ES-I3 (cell line): ENCODE measurements around the gene IGFN1.

Source experiments
- H3K36me3 ChIP-seq: 2 replicates; pipeline ENCODE4 v1.6.1; 2013; ENCODE audit warnings: mild to moderate bottlenecking, low read length, control low read depth, moderate library complexity; ENCODE audit not compliant: insufficient read depth
- H3K4me1 ChIP-seq: 2 replicates; pipeline ENCODE4 v1.6.1; 2013; ENCODE audit warnings: mild to moderate bottlenecking, control low read depth, low read length; ENCODE audit not compliant: insufficient read depth
- H3K9ac ChIP-seq: 2 replicates; pipeline ENCODE4 v1.6.1; 2013; ENCODE audit warnings: low read depth, mild to moderate bottlenecking, low read length, moderate library complexity
- H3K9me3 ChIP-seq: 2 replicates; pipeline ENCODE4 v1.6.1; 2013; ENCODE audit warnings: mild to moderate bottlenecking, low read length, moderate library complexity; ENCODE audit not compliant: control insufficient read depth, insufficient read depth

The IGFN1 gene

DNA sequence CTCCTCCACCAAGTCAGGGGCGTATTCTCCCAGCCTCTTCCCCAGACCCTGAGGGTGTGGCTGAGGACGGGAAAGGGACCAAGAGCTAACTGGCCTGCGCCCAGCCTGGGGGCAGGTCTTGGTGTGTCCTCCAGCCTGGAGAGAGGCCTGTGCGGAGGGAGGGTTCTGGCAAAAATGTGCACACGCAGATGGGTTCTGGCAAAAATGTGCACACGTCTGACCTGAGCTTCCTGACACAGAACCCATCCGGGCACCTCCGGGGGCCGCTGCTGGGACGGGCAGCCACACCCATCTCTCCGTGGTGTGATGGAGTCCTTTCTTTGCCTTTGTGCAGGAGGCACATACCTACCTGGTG is 69.6 kb downstream of the IGFN1 start:
- Histone ChIP-seq H3K9me3 (no peaks in the 10 kb centered on the region), H3K9ac (peak overlapping the region; percentile 52), H3K36me3 (no peaks in the 10 kb centered on the region), H3K4me1 (peaks cover 3% of the 10 kb centered on the region; the same call in 1 of the 2 replicates)

DNA sequence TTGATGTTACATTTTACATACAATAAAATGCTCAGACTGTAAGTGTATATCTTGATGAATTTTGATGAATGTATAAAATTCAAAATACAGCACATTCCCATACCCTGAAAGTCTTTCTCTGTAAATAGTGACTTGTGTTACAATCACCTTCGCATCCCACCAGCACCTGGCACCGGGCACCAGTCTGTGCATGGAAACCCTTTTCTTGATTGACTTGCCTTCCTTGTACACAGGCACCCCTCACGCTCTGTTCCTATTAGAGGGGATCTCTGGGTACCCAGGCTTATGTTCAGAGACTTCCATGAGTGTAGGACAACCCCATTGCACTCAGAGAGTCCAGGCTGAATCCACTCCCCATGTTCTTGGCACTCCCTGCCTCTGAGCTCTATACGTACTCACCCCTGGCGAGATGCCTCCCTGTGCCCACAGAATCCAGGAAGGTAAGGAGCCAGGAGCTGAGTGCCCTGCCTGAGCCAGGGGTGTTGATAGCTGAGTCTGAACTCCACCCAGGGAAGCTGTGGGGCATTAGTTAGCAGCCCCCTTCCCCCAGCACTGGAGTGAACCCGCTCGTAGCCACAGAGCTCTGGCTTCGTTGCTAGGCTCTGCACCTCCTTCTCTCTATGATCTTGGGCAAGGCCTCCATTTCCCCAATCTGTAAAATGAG is 70.2 kb downstream of the IGFN1 start:
- Histone ChIP-seq H3K4me1 (peaks cover 3% of the 10 kb centered on the region; the same call in 1 of the 2 replicates), H3K36me3 (no peaks in the 10 kb centered on the region), H3K9ac (no peak overlapping the region), H3K9me3 (no peaks in the 10 kb centered on the region)

DNA sequence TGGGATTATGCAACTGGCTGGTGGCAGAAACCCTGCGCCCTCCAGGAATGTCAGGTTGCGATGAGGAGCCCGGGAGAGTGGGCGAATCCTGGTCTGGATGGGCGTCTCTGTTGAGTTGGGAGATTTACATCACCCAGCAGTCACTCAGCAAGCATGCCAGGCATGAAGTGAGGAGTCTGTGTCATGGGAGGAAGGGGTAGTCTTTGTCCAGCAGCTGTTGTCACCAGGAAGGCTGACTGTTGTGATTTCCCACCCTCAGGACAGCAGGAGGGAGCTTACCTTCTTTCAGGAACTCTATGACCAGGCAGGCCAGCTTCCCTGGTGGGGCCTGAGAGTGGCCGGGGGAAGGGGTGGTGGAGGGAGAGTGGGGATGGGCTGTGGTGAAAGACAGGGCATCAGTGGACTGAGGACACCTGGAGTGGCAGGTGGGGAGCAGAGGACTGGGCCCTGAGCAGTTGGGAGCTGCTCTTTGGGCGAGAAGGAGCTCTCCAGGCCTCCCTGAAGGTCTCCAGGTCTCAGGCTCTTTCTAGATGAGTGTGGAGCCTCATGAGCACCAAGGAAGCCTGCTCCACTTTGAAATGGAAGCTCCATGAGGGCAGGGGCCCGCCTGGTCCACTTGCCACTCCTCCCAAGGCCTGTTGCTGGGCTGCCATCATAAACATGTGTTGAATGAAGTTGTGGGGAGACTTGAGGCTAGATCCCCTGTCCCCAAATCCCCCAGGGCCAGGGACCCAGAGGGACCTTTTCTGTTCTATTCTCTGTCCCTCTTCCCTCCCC is 71.3 kb downstream of the IGFN1 start:
- Histone ChIP-seq H3K4me1 (peaks cover 3% of the 10 kb centered on the region; the same call in 1 of the 2 replicates), H3K36me3 (no peaks in the 10 kb centered on the region), H3K9ac (no peak overlapping the region), H3K9me3 (no peaks in the 10 kb centered on the region)

DNA sequence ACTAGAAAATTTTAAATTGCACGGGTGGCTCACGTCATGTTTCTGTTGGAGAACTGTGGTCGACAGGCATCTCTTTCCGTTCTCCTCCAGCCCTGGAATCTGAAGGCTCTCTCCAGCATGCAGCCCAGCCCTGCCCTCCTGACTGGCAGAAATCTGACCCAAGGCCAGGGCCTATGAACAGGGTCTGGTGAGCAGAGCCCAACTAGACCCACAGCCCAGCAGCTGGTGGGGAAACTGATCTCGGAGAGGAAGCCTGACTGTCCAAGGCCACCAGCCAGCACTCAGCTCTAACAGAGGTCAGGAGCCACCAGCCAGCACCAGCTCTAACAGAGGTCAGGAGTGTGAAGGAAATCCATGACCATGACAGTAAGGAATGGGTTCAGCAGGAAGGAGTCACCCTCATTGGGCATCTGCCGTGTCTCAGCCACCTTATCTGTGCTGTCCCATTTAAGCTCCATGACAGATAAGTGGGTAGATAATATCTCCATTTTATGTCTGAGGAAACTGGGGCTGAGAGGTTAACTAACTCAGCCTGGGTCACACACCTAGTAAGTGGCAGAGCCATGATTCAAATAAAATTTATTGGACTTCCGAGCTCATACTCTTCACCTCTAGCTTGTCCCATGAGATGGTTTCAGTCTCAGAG is 72.5 kb downstream of the IGFN1 start:
- Histone ChIP-seq H3K4me1 (peaks cover 3% of the 10 kb centered on the region; the same call in 1 of the 2 replicates), H3K9me3 (no peaks in the 10 kb centered on the region), H3K9ac (no peak overlapping the region), H3K36me3 (no peaks in the 10 kb centered on the region)

DNA sequence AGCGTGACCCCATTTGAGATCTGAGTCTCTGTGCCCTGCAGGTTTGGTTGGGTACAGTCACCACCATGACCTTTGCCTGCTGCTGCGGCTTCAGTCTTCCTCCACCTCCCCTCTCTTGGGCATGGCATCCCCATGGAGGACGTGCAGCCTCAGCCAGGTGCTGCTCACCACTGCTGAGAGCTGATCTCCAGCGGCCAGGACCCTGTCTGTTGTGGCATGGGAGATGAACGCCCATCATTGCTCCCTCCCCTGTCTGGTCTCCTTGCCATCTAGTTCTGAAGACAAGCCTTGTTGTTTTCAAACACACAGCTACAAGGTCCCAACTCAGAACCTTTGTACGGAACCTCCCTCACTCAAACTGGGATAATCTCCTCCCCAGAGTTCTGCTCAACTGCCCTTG is 73.4 kb downstream of the IGFN1 start:
- H3K9me3 ChIP-seq, result no peaks in the 10 kb centered on the region
- no peaks in the 10 kb centered on the region for H3K36me3 ChIP-seq
- H3K4me1 ChIP-seq, result peaks cover 3% of the 10 kb centered on the region; the same call in 1 of the 2 replicates
- no peak overlapping the region for H3K9ac ChIP-seq

DNA sequence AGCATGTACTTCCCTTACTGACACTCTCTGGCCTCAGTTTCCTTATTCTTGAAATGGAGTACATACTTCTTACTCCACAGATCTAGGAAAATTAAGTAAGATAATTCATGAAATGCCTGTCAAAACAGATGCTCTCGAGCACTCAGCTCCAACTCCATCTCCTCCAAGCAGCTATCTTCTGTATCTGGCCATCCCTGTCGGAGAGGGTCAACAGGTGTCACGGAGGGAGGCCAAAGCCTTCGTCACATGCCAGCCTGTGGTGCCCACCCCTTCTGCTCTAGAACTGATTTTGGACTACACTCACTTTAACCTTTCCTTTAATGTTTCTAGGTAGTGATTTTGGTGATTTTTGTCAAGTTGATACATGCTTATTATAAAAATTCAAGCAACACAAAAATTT is 73.9 kb downstream of the IGFN1 start:
- Histone ChIP-seq H3K4me1 (peaks cover 3% of the 10 kb centered on the region; the same call in 1 of the 2 replicates), H3K36me3 (no peaks in the 10 kb centered on the region), H3K9me3 (no peaks in the 10 kb centered on the region), H3K9ac (no peak overlapping the region)

DNA sequence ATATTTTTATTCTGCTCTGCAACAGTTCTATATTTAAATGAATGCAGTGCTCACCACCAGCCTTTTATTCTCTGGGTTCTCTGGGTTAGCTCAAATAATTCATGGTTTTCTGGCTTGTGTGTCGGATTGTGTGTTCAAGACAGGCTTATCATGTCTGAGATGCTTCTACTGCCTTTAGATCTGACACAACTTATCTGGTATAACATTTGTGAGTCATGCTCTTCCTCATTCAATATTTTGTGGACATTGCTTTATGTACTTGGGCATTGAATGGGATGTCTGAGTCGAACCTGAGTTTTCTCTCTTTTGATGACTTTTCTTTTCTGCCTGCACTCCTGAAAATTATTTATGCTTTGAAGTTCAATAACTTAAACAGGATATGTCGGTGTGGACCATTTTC is 75.1 kb downstream of the IGFN1 start:
- H3K9ac ChIP-seq, result no peak overlapping the region
- no peaks in the 10 kb centered on the region for H3K9me3 ChIP-seq
- no peaks in the 10 kb centered on the region for H3K36me3 ChIP-seq
- H3K4me1 ChIP-seq, result no peaks in the 10 kb centered on the region

DNA sequence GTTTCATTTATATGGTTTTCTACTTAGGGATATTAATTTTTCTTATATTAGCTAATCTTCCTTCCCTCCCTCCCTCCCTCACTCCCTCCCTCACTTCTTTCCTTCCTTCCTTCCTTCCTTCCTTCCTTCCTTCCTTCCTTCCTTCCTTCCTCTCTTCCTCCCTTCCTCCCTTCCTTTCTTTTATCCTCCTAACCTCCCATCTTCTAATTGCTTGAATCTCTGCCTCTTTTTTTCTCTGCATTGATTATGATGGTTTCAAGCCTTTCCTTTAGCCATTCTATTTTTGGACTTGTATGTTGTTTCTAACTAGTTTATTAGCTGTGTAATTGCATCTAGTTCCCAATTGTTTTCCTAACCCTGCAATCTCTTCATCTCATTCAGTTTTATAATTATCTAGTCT is 75.7 kb downstream of the IGFN1 start:
- H3K9me3 ChIP-seq, result no peaks in the 10 kb centered on the region
- no peaks in the 10 kb centered on the region for H3K4me1 ChIP-seq
- H3K9ac ChIP-seq, result no peak overlapping the region
- no peaks in the 10 kb centered on the region for H3K36me3 ChIP-seq

DNA sequence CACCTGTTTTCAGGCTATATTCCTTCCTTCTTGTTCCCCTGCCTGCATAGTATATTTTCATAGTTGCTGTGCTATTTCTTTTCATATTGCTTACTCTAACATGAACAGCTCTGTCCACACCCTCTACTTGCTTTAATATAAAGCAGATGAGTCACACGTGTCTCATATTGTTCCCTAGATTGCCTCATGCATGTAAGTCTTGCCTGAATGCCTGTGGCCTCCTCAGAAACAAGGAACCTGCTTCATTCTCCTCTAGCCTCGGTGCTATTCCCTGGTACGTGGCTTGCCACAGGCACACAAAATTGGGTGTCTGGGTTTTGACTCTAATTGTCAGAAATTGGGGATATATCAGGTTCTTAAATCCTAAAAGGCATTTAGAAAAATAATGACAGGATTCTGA is 76.2 kb downstream of the IGFN1 start:
- Histone ChIP-seq H3K9me3 (no peaks in the 10 kb centered on the region), H3K4me1 (no peaks in the 10 kb centered on the region), H3K36me3 (no peaks in the 10 kb centered on the region), H3K9ac (no peak overlapping the region)

DNA sequence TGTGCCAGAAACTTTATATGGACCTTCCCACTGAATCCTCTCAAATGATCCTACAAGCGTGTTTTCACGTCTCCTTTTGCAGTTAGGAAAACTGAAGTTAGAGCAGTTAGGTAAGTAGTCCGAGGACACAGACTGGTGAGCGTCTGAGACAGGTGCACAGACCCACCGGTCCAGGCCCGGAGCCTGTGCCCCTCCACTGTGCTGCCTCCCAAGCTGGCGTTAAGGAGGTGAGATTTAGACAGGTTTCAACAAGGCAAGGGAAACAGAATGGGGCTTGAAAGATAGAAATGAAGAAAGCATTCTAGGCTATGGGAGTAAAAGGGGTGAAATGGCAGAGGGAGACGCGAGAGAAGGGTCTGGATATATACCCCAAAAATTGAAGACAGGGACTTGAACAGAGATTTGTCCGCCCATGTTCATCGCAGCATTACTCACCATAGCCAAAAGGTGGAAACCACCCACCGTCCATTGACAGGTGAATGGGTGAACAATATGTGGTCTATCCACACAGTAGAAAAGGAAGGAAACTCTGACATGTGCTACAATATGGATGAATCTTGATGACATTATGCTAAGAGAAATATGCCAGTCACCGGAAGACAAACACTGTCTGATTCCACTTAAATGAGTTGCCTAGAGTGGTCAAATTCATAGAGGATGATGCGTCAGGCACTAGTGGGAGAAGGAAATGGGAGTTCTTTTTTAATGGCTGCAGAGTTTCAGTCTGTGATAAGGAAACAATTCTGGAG is 77.0 kb downstream of the IGFN1 start:
- Histone ChIP-seq H3K9me3 (no peaks in the 10 kb centered on the region), H3K4me1 (peaks cover 3% of the 10 kb centered on the region), H3K36me3 (no peaks in the 10 kb centered on the region), H3K9ac (no peak overlapping the region)

DNA sequence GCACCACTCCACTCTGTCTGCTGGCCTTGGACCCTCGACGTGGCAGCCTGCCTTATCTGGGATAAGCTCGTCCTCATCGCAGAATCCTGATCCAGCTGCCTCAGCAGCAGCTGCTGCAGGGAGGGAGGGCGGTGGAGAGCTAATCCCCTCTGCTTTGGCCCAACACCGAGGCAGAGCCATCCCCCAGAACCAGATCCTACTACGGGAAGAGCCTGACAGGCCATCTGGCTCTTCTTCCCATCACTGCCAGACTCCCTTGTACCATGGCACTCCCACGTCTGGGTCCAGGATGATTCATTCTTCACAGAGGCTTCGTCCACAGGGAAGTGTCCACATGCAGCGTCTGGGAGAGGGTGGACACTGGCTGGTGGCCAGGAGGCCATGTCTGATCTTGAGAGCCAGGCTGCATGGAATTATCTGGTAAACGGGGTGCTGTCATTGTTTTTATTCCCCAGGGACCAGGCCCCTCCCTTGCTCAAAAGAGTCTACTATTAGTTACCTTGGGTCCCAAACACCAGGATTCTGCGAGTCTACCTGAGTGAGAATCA is 78.1 kb downstream of the IGFN1 start:
- peaks cover 8% of the 10 kb centered on the region for H3K4me1 ChIP-seq
- no peaks in the 10 kb centered on the region for H3K9me3 ChIP-seq
- H3K9ac ChIP-seq, result no peak overlapping the region
- no peaks in the 10 kb centered on the region for H3K36me3 ChIP-seq

DNA sequence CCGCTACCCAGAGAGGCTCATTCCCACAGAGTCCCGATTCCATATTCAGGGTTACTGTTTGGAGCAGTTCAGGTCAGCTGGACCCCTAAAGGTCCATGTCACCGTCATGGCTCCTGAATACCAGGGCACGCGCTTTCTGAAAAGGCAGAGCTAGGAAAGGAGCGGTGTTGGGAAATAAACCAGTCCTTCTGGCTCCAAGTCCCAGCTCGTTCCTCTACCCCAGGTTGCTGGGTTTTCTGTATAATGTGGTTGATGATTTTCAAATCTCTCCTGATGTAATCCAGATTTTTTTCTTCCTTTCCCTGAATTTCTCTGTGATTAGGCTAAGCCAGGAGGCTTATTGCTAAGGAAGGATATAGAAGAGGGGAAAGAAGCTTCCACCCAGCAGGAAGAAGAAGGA is 78.7 kb downstream of the IGFN1 start:
- Histone ChIP-seq H3K9ac (no peak overlapping the region), H3K4me1 (peaks cover 8% of the 10 kb centered on the region), H3K9me3 (no peaks in the 10 kb centered on the region), H3K36me3 (no peaks in the 10 kb centered on the region)

DNA sequence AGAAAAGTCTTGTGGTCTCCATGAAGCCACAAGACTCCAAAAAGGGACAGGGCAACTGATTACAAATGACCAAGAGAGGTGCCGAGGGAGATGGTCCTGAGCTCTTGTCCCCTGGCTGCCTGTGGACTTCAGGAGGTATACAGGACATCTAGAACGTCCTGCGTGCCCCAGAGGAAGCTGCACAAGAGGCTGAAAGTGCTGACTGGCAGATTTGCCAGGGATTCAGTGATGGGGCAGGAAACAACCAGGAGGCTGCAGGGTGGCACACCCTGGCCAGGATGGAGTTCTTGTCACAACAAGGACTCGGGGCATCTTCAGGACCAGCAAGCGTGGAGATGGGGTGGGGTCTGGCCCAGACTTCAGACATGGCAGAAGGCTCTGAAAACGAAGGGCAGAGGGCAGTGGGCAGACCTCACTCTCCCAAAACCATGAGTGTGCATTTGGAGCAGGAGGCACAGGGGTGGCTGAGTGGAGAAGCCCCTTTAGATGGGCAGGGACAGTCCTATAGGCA is 79.3 kb downstream of the IGFN1 start:
- peaks cover 8% of the 10 kb centered on the region for H3K4me1 ChIP-seq
- H3K36me3 ChIP-seq, result no peaks in the 10 kb centered on the region
- no peaks in the 10 kb centered on the region for H3K9me3 ChIP-seq
- no peak overlapping the region for H3K9ac ChIP-seq
